GM18508 (cell line): ENCODE results near the gene EPHA6.

Experiments used
- ATAC-seq: cut with Tn5 transposase; IDR thresholded peaks from one replicate; pipeline ENCODE4 v1.9.1; 2021; ENCODE audit warnings: moderate number of reproducible peaks; ENCODE audit not compliant: insufficient read depth, unreplicated experiment

Gene EPHA6

GRCh38 chr3:96813820-96814650 is at the start of gene EPHA6:
EPHA6 (plus strand) TSS chr3:96814594.
- no peak for ATAC-seq

GRCh38 chr3:96776818-96777217 is 37.6 kb upstream of the EPHA6 start:
- no peak for ATAC-seq

GRCh38 chr3:96779810-96780209 is 34.6 kb upstream of the EPHA6 start:
- no peak for ATAC-seq

- ATAC-seq: no peak
Measured at GRCh38 chr3:96796101-96796500, 18.3 kb upstream of the EPHA6 start.

GRCh38 chr3:96803870-96804269 is 10.5 kb upstream of the EPHA6 start:
- no peak for ATAC-seq

- no peak for ATAC-seq
Measured at GRCh38 chr3:96806341-96806740, 8.1 kb upstream of the EPHA6 start.

- peak; percentile 98 for ATAC-seq
Measured at GRCh38 chr3:96813134-96813819, 1.1 kb upstream of the EPHA6 start.

- no peak for ATAC-seq
Measured at GRCh38 chr3:96814651-96815567, 515 bp downstream of the EPHA6 start.

GRCh38 chr3:96831175-96831574 is 16.8 kb downstream of the EPHA6 start:
- ATAC-seq: no peak

GRCh38 chr3:96833301-96833700 is 18.9 kb downstream of the EPHA6 start:
- no peak for ATAC-seq

GRCh38 chr3:96836153-96836915 is 21.9 kb downstream of the EPHA6 start:
- no peak for ATAC-seq

- ATAC-seq: no peak
Measured at GRCh38 chr3:96843505-96844203, 29.3 kb downstream of the EPHA6 start.

GRCh38 chr3:96844204-96844514 is 29.8 kb downstream of the EPHA6 start:
- no peak for ATAC-seq

- ATAC-seq: no peak
Measured at GRCh38 chr3:96852849-96853248, 38.5 kb downstream of the EPHA6 start.

- no peak for ATAC-seq
Measured at GRCh38 chr3:96860882-96861281, 46.5 kb downstream of the EPHA6 start.

- no peak for ATAC-seq
Measured at GRCh38 chr3:96863129-96863740, 48.8 kb downstream of the EPHA6 start.

- ATAC-seq: no peak
Measured at GRCh38 chr3:96865605-96866004, 51.2 kb downstream of the EPHA6 start.

- ATAC-seq: no peak
Measured at GRCh38 chr3:96869316-96869715, 54.9 kb downstream of the EPHA6 start.

GRCh38 chr3:96877510-96877909 is 63.1 kb downstream of the EPHA6 start:
- ATAC-seq: no peak
